Measurements from ENCODE around the gene SP6.
A peak's percentile ranks its signal among the peaks of the same experiment; 100 is the strongest.

Gene SP6

GRCh38 chr17:47895347-47895855, 44.4 kb upstream of the SP6 start:
- no peak for DNase-seq (ENCODE audit: extremely low read depth, low read depth)
- TF ChIP-seq CTCF (IDR thresholded peaks at IDR 0.05; ENCODE audit: low read depth, low read length) = no peak

GRCh38 chr17:47894498-47895346, 43.8 kb upstream of the SP6 start:
- no peak for DNase-seq (ENCODE audit: extremely low read depth, low read depth)
- TF ChIP-seq CTCF (IDR thresholded peaks at IDR 0.05; ENCODE audit: low read depth, low read length) = no peak

GRCh38 chr17:47891545-47892088, 40.7 kb upstream of the SP6 start:
- no peak for TF ChIP-seq CTCF (IDR thresholded peaks at IDR 0.05; ENCODE audit: low read depth, low read length)
- DNase-seq (ENCODE audit: extremely low read depth, low read depth) = no peak

- TF ChIP-seq CTCF (IDR thresholded peaks at IDR 0.05; ENCODE audit: low read depth, low read length) = peak; percentile 92
- DNase-seq (ENCODE audit: extremely low read depth, low read depth) = peak; percentile 49
Observed at GRCh38 chr17:47889734-47890529, 39.0 kb upstream of the SP6 start.

GRCh38 chr17:47888293-47888692, 37.3 kb upstream of the SP6 start:
- TF ChIP-seq CTCF (IDR thresholded peaks at IDR 0.05; ENCODE audit: low read depth, low read length) = no peak
- DNase-seq (ENCODE audit: extremely low read depth, low read depth) = no peak

GRCh38 chr17:47884905-47885730, 34.2 kb upstream of the SP6 start:
- TF ChIP-seq CTCF (IDR thresholded peaks at IDR 0.05; ENCODE audit: low read depth, low read length) = no peak
- DNase-seq (ENCODE audit: extremely low read depth, low read depth) = no peak

All from AG09319 (cell line).